Esophagus mucosa (tissue), 1 donor: ENCODE data around the gene NELL1. TPM values are rescaled to one million over a fixed set of nuclear protein-coding genes. Genes with fewer than 3 reads are reported as not detected.
"Not testable (repeated sequence)": the region's sequence is repeated elsewhere in the genome, so short reads cannot be mapped to it uniquely, and the experiment has no call there.

ENCODE experiments used
- ATAC-seq: fragments of 200-7000 bp; cut with Tn5 transposase; one replicate; pipeline ENCODE4 v1.9.1; 2020
- total RNA-seq: library from RNA; stranded (reverse); gene quantifications from one replicate; pipeline ENCODE4 v1.2.4, GENCODE V29; 2023
- donor health status: DM: yes; HTN: yes; CAD: no.

NELL1 gene
- total RNA-seq, 1 donor from 2014 or later: not detected

DNA sequence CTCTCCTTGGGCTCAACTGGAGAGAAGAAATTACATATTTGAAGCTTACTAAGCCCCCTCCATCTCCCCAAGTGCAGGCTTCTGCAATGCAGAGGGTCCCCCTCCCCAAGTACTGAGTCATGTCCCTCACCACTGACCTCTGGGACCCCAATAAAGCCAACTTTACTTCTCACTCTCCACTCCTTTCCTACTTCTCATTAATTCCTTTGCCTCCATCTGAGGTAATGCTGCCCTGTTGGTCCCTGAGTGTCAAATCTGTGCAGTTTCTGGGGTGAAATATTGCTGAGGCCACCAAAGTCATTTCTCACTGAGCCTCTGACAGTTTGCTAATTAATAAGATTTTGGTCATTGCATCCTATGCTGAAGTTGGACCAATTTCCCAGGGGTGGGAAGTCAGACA lies 101.6 kb downstream of the NELL1 start:
- ATAC-seq: no peak

DNA sequence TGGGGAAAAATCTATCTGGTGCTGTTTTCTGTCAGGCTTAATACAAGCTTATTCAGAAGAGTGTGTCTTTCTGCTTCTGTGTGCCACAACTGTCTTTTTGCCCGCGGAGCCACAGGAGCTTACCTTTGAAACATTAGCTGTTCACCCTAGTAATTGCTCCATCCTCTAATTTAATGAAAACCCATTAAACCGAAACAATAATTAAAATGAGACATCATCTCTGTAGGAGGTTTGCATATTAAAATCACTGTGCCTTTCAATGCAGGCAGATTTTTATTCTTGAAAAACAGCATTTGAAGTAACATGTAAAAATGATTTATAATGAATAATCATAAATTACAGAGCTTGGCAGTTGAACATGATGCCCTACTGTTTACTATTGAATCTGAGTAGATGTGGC lies 102.3 kb downstream of the NELL1 start:
- no peak for ATAC-seq

DNA sequence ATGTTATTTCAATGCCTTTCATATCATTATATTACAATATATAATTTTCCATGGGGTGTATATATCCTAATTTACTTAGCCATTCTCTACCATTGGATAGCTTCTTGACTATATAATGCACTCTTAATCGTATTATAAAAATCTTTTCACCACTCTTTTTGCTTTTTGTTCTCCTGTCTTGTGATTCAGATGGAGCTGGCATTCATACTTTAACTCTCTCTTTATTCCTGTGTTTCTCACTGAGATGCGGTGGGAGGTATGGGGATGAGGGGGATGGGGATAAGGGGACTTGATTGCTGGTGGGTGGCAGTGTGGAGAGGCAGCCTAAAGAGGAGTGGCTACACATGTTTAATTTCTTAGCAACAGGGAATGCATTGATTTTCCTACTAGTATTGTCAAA lies 105.9 kb downstream of the NELL1 start:
- no peak for ATAC-seq

DNA sequence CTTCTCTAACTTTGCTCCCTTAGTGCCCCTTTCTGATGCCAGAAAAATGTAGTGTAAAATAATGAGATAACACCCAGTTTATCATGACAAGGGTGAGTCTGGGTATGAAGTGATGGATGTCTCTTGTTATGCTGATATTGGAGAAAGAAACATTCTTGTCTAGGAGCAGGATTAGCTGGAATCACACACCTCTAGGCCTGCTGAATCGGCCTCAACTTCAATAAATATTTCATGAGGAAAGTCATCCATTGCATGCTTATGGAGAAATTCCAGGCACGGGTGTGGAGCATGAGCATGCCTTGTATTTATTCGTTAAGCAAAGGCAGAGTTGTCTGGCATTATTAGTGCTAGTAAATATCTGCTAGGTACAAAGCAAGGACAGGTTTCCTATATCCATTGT lies 113.4 kb downstream of the NELL1 start:
- ATAC-seq: no peak

DNA sequence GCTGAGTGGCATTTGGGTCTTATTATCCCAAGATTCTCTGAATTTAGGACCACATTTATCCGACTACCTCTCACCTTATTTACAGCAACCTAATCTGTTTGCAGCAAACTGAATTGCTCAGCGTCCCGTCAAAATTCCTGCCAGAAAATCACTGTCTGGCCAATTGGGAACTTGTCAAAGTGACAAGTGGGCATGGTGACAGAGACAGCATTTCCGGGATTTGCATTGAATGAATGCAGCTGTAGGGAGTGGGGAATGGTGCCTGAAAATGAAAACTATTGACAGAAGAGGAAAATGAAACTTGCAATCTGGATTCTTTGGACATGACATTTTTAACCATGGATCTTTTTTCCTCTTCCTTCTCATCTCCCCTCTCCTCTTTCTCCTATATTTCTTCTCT lies 113.8 kb downstream of the NELL1 start:
- ATAC-seq: no peak

DNA sequence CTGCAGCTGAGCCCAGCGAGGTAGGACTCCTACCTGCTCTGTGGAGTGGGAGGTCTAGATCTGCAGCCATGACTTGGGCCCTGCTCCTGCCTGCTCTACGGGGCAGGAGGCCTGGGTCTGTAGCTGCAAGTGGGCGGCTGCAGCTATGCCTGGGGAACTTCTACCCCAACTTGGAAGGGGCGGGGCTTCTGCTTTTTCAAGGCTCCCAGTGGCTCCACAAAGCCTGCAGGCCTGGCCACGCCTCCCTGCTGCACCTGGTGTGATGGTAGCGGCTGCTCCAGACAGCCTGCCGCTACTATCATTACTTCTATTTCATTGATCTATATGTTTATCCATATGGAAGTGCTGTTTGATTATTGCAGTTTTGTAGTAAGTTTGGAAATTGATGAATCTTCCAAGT lies 121.2 kb downstream of the NELL1 start:
- ATAC-seq: no peak

DNA sequence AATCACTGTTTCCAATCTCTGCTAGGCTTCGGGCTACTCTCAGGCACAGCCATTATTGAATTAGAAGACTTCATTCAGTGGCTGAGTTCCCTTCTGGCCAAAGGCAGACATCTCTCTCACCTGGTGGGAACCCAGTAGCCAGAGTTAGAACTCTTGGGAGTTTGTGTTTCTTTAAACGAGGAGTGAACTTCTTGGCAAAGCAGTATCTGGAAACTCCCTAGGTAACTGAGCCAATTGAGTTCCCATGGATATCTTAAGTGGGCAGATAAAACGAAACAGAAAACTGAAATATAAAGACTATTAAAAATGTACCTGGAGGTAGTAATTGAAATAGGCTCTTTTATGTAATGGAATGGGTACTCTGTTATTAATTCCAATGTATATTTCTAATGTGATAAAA lies 125.6 kb downstream of the NELL1 start:
- ATAC-seq: no peak

DNA sequence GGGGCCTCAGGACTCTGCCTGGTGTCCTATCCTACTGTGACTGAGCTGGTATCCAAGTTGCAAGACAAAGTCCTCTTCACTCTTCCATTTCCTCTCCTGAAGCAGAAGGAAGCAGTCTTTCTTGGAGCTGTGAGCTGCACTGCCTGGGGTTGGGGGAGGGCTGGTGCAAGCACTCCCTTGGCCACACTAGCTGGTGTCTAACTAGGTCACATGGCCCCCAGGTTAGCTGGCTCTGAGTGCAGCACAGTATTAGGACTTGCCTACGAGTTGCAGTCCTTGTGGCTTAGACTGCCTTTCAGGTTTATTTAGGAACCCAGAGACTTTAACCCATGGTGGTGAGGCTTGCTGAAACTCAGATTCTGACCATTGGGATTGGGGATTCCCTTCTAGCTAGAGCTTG lies 138.9 kb downstream of the NELL1 start:
- ATAC-seq: peak; percentile 15

DNA sequence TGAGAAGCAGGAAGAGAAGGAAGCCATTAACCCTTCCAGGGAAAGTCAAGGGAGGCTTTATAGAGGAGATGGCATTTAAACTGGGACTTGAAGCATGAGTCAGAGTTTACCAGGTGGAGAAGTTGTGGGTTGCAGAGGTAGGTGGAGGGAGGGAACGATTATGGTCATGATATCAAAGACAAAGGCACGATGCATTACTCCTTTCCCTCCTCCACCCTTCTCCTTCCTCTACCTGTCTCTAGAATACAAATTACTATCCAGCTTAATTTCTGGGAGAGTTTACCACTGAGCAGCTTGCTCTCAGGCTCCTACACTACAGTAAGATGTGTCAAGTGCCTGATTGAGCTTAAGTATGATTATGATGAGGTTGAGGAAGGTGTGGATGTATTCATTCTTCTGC lies 151.7 kb downstream of the NELL1 start:
- ATAC-seq: no peak

DNA sequence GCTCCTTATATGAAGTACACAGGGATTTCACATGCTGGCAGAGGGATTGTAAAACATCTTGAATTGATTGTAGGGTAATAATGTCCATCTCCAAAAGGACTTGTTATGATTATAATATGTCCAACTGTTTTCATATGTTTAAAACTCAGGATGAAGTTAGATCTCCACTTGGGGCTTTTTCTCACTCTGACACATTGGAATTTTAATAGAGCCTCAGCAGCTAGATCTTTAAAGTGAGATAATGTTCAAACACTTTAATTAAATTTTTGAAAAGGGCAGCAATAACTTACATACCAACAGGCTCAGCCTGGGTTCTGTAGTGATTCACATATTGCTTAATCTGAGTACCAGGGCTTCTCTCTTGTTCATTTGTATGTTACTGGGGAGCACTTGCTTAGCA lies 152.1 kb downstream of the NELL1 start:
- no peak for ATAC-seq

DNA sequence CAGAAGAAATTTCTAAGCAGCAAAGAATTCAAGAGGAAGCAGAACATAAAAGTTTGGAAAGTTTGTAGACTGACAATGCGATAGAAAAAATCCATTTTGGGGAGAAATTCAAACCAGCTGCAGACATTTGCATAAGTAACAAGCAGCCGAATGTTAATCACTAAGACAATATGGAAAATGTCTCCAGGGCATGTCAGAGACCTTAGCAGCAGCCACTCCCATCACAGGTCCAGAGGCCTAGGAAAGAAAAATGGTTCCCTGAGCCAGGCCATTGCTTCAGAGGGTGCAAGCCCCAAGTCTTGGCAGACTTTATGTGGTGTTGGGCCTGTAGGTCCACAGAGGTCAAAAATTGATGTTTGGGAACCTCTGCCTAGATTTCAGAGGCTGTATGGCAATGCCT lies 155.4 kb downstream of the NELL1 start:
- ATAC-seq: no peak

DNA sequence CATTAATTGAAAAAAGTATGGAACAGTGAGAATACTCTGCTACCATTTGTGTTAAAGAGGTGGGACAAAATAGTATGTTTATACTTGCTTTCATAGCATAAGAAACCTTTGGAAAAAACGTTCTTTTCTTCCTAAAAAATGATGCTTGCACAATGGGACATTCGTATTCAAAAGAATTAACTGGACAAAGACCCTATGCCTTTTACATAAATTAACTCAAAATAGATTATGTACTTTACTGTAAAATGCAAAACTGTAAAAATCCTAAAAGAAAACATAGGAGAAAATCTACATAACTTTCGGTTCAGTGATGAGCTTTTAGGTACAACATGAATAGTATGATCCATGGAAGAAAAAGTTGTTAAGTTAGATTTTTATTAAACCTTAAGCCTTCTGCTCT lies 166.2 kb downstream of the NELL1 start:
- no peak for ATAC-seq

DNA sequence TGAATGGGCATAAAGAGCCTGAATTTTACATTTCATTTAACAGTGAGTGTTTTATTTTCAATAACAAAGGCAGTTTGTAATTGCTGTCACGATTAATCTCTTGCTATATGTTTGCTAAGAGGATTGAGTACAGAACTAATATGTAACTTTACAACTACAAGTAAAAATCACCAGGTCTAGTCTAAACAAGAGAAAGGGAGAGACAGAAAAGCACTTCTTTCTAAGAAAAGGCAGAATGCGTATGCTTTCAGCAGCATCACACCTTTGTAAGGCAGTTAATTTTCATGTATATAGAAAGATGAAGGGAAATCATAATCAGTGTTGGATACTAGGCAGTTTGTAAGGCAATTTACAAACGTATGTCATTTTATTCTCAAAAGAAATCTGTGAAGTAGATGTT lies 169.8 kb downstream of the NELL1 start:
- no peak for ATAC-seq

DNA sequence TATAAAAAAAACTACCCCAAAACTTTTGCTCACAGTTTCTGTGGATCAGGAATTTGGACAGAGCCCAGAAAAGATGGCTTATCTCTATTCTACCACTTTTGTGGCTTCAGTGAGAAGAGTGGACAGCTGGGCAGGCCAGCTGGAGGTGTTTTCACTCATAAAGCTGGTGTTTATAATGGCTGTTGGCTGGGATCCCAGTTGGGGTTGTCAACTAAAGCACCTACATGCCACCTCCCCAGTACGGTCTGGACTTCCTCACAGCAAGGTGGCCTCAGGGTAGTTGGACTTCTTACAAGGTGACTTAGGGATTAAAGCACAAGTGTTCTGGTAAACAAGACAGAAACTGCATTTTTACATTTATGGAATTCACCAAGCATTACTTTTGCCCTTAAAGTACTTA lies 171.0 kb downstream of the NELL1 start:
- ATAC-seq: no peak

DNA sequence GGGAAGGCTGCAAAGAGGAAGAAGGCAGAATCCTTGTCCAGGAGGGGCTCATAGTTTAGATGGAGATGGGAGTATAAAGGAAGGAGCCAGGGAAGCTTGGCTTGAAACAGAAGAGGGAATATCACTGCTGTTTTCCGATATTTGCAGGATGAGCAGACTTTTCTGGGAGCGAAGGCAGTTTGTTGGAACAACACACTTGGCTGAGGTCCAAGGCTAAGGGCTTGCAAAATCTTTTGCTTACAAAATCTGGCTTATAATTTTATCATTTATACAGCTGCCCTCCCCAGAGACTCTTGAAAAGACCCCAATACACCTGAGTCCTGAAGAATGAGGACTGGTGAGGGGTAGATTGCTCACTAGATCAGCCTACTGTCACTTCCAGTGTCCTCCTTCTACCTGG lies 174.8 kb downstream of the NELL1 start:
- no peak for ATAC-seq

DNA sequence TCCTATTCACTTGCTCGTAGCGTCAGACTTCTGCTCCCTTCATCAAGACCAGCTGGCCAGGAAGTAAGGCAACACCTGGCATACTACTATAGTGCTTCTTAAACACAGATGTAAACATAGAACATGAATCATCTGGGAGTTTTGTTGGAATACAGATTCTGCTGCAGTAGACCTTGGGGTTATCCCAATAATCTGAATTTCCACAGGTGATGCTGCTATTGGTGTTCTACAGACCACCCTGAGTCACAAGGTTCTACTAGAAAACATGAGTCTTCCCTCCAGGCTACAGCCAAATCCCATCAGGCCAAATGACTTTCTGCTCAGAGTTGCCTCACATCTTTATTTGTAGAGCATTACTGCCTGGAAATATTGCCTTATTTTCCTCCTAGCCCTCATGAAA lies 175.2 kb downstream of the NELL1 start:
- no peak for ATAC-seq

DNA sequence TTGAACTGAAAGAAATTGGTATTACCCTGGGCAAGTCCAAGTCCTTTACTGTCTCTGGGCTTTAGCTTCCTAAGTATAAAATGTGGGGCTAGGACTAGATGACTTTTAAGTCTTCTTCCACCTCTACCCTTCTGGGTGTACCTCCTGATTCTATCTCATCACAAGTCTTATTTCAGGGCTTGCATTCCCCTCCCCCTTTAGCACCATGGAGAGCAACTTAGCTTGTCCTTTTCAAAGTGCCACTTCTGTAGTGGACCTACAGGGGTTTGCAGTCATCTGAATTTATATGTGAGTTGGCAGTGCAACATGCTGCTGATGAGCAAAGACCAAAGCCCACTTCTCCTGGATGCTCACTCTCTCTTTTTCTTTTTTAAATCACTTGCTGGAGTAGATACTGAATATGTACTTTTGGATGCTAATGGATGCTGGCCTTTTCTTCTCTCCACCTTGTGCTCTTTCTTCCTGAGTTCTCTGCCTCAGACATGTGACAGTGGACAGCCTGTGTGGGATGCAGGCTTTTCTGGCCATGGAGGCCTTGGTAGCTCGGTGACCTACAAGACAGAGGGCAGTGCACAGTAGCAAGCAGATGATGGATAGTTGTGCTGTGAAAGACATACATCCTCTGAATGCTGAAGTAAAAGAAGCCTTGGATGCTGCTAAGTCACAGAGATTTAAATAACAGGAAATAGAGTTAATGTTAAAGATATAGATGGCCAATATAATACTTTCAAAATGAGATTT lies 185.0 kb downstream of the NELL1 start:
- no peak for ATAC-seq

DNA sequence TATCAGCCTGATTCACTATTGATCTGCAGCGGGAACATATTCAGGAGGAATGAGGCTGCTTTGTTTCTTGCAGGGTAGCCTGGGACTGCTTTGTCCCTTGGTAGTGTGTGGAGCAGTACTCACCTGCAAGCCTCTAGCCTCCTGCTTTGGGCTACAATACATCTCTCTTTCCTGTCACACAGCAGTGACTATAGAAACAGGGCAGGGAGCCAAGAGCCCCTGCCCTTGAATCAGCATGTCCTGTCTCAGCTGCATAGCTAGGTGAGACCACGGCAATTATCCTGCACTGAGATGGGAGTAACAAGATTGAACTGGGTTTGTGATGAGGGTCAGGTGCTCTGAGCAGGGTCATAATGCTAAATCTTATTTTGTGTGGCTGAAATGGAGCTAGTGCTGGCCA lies 191.9 kb downstream of the NELL1 start:
- ATAC-seq: no peak

DNA sequence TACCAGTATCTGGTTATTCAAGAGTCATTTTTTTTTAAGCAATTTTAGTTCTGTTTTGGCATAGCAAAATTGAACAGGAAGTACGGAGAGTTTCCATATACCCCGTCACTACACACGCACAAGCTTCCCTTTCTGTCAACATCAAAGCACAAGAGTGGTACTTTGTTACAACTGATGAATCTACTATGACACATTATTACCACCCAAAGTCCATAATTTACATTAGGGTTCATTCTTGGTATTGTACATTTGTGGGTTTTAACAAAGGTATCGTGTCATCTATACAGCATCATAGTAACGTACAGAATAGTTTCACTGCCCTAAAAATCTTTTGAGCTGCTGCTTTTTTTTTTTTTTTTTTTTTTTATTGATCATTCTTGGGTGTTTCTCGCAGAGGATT lies 192.9 kb downstream of the NELL1 start:
- not testable (repeated sequence) for ATAC-seq

DNA sequence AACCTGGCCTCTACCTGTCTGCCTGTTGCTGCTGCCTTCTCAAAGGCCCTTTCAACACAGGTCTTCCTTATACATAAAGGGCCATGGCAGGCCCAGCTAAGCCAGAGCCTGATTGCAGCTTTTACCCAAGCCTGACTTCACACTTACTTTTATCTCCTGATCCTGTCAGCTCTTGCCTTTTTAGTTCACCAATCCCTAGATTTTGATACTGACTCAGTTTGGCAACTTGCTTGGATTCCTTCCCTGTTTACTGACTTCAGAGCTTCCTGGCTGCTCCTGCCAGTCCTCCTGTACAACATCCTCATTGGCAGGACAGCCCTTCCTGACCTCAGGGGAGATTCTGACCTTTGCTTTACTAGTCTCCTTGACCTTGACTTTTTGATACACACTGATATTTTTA lies 195.2 kb downstream of the NELL1 start:
- no peak for ATAC-seq

DNA sequence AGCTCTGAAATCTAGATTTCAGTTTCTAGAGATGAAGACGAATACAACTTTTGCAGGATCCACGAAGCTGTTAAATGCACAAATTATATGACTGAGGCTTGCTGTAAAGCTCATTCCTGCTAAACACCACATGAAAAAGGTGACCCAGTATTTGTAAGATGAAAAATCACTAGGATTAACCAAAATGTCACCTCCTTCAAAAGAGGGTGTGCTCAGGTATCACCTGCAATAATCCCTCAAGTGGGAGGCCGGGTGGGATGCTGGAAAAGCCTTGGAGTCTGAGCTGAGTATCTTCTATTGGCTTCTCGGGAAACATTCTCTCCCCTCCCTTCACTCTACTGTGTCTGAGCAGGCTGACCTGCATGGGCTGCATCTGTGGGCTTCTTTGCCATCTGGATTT lies 195.8 kb downstream of the NELL1 start:
- no peak for ATAC-seq

DNA sequence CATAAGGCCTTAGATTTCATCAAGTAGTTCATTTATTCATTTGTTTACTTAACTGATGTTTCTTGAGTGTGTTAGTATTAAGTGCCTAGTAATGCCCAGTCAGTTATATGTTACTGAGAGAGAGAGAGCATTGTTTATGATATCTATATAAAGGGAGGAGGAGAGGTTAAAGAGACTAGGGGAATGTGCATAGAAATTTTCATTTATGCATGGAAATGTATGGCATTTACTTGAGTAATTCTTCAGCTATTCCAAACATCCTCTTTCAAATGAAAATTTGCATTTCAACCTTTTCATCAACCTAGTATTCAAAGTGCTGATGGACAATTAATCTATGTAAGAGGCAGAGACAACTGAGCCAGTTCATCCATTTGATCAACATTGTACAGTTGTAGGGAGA lies 199.7 kb downstream of the NELL1 start:
- ATAC-seq: no peak

DNA sequence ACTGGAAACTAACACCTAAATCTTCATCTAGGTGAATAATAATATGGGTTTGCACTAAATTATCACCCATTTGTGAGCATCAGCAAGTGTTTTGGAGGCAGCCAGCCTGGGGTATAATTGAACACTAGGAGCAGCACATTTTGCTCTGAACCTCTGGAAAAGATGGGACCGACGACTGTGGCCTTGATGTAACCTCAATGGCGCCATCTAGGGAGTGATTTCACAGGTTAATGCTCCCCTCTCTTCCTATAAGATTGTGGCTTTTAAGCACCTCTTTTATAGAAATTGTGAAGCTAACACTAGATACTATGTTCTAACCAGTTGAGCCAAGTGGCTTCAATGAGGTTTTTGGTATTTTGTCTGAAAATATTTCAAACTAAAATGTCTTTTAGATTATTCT lies 203.7 kb downstream of the NELL1 start:
- ATAC-seq: no peak

DNA sequence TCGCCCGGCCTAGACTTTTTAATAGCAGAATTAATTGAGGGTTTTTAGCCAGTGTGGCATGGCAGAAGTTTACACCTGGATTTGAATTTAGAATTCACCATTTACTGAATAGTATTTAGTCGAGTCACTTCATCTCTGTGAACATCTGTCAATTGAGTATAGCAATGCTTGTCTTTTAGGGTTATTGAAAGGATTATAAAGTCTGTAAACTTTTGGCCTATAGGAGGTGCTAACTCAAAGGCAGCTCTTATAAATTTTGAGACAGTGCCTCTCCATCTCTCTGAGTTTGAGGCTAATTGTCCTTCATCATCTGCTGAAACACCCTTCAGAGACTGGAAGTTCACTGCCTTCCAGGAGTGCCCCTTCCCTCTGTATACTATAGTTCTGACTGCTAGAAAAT lies 205.0 kb downstream of the NELL1 start:
- ATAC-seq: no peak

DNA sequence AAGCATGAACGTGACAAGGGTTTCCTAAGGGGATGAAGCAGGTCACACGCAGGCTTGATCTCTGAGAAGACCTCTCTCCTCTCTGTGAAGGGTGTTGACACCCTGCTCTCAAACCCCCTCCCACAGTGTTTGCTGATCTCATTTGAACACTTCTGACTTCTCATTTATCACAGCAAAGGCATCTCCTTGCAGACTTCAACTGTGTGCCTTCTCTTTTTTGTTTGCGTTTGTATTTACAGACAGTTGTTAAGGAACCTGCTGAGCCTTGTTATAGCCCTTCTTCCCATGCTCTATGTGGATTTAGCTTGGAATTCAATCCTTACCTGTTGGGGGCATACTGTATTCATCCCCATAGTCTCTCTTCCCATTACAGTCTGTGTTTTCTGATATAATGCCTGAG lies 206.5 kb downstream of the NELL1 start:
- ATAC-seq: no peak
